HG03159 (cell line): Measurements from ENCODE around the gene UTP20.

Experiments
- ATAC-seq: cut with Tn5 transposase; IDR thresholded peaks from one replicate; pipeline ENCODE4 v1.9.1; 2021; ENCODE audit warnings: mild to moderate bottlenecking, moderate library complexity; ENCODE audit not compliant: unreplicated experiment

The UTP20 gene

GRCh38 chr12:101280006-101280505, at the start of gene UTP20:
TSS of gene UTP20 (plus strand) at chr12:101280105. CDS start at chr12:101280283, 178 bp downstream.
- ATAC-seq: peak; percentile 99

GRCh38 chr12:101230547-101230946, 49.4 kb upstream of the UTP20 start:
- no peak for ATAC-seq

- no peak for ATAC-seq
Observed at GRCh38 chr12:101231636-101232035, 48.3 kb upstream of the UTP20 start.

- no peak for ATAC-seq
Observed at GRCh38 chr12:101235686-101236085, 44.2 kb upstream of the UTP20 start.

- no peak for ATAC-seq
Observed at GRCh38 chr12:101238306-101238705, 41.6 kb upstream of the UTP20 start.

GRCh38 chr12:101238800-101239329, 41.0 kb upstream of the UTP20 start:
- no peak for ATAC-seq

- no peak for ATAC-seq
Observed at GRCh38 chr12:101243074-101243473, 36.8 kb upstream of the UTP20 start.

- no peak for ATAC-seq
Observed at GRCh38 chr12:101243616-101244015, 36.3 kb upstream of the UTP20 start.

- ATAC-seq: no peak
Observed at GRCh38 chr12:101256266-101256665, 23.6 kb upstream of the UTP20 start.

- ATAC-seq: no peak
Observed at GRCh38 chr12:101257357-101257756, 22.5 kb upstream of the UTP20 start.

GRCh38 chr12:101267111-101267510, 12.8 kb upstream of the UTP20 start:
- no peak for ATAC-seq

- ATAC-seq: no peak
Observed at GRCh38 chr12:101276433-101276832, 3.5 kb upstream of the UTP20 start.

- ATAC-seq: no peak
Observed at GRCh38 chr12:101277443-101277842, 2.5 kb upstream of the UTP20 start.

- no peak for ATAC-seq
Observed at GRCh38 chr12:101287357-101287756, 7.5 kb downstream of the UTP20 start.

GRCh38 chr12:101297661-101298060, 17.8 kb downstream of the UTP20 start:
- no peak for ATAC-seq

- ATAC-seq: no peak
Observed at GRCh38 chr12:101298426-101298825, 18.5 kb downstream of the UTP20 start.

GRCh38 chr12:101299346-101299745, 19.4 kb downstream of the UTP20 start:
- no peak for ATAC-seq

GRCh38 chr12:101299931-101300330, 20.0 kb downstream of the UTP20 start:
- ATAC-seq: no peak

GRCh38 chr12:101302741-101303140, 22.8 kb downstream of the UTP20 start:
- ATAC-seq: no peak

- no peak for ATAC-seq
Observed at GRCh38 chr12:101305226-101305779, 25.4 kb downstream of the UTP20 start.

- no peak for ATAC-seq
Observed at GRCh38 chr12:101305794-101306193, 25.9 kb downstream of the UTP20 start.

- no peak for ATAC-seq
Observed at GRCh38 chr12:101322480-101322879, 42.6 kb downstream of the UTP20 start.

GRCh38 chr12:101323255-101323654, 43.4 kb downstream of the UTP20 start:
- ATAC-seq: no peak
